Measurements from ENCODE around the gene PRKCA.

PRKCA gene

GRCh38 chr17:66302761-66303626 lies 581 bp downstream of the PRKCA start:
- Mint-ChIP-seq H3K36me3 (ENCODE audit: low read depth) (peaks cover 25% of the 10 kb centered on the region), H3K27ac (peak overlapping the region; percentile 89), H3K4me1 (ENCODE audit: low read depth) (peaks cover 44% of the 10 kb centered on the region), H3K9me3 (no peaks in the 10 kb centered on the region), H3K4me3 (peak overlapping the region; percentile 97), H3K27me3 (ENCODE audit: low read depth) (peaks cover 19% of the 10 kb centered on the region)

- Mint-ChIP-seq H3K9me3 (no peaks in the 10 kb centered on the region), H3K36me3 (ENCODE audit: low read depth) (peaks cover 38% of the 10 kb centered on the region), H3K27me3 (ENCODE audit: low read depth) (peaks cover 14% of the 10 kb centered on the region), H3K27ac (peak overlapping the region; percentile 89), H3K4me3 (peak overlapping the region; percentile 97), H3K4me1 (ENCODE audit: low read depth) (peaks cover 58% of the 10 kb centered on the region)
Measured at GRCh38 chr17:66304304-66305174, 2.1 kb downstream of the PRKCA start.

GRCh38 chr17:66306446-66306845 lies 4.0 kb downstream of the PRKCA start:
- peak overlapping the region; percentile 93 for H3K27ac Mint-ChIP-seq
- H3K9me3 Mint-ChIP-seq = no peaks in the 10 kb centered on the region
- peaks cover 61% of the 10 kb centered on the region for H3K4me1 Mint-ChIP-seq (ENCODE audit: low read depth)
- H3K27me3 Mint-ChIP-seq (ENCODE audit: low read depth) = peaks cover 3% of the 10 kb centered on the region
- H3K4me3 Mint-ChIP-seq = peak overlapping the region; percentile 91
- H3K36me3 Mint-ChIP-seq (ENCODE audit: low read depth) = peaks cover 49% of the 10 kb centered on the region

GRCh38 chr17:66307257-66307656 lies 4.8 kb downstream of the PRKCA start:
- Mint-ChIP-seq H3K27me3 (ENCODE audit: low read depth) (no peaks in the 10 kb centered on the region), H3K27ac (peak overlapping the region; percentile 93), H3K36me3 (ENCODE audit: low read depth) (peaks cover 50% of the 10 kb centered on the region), H3K4me1 (ENCODE audit: low read depth) (peaks cover 61% of the 10 kb centered on the region), H3K9me3 (no peaks in the 10 kb centered on the region), H3K4me3 (peak overlapping the region; percentile 91)

- no peak overlapping the region for H3K4me3 Mint-ChIP-seq
- no peak overlapping the region for H3K27ac Mint-ChIP-seq
- peaks cover 77% of the 10 kb centered on the region for H3K4me1 Mint-ChIP-seq (ENCODE audit: low read depth)
- H3K27me3 Mint-ChIP-seq (ENCODE audit: low read depth) = no peaks in the 10 kb centered on the region
- H3K9me3 Mint-ChIP-seq = no peaks in the 10 kb centered on the region
- peaks cover 54% of the 10 kb centered on the region for H3K36me3 Mint-ChIP-seq (ENCODE audit: low read depth)
Measured at GRCh38 chr17:66308856-66309255, 6.4 kb downstream of the PRKCA start.

GRCh38 chr17:66309793-66310192 lies 7.4 kb downstream of the PRKCA start:
- Mint-ChIP-seq H3K4me1 (ENCODE audit: low read depth) (peaks cover 77% of the 10 kb centered on the region), H3K4me3 (peak overlapping the region; percentile 59), H3K36me3 (ENCODE audit: low read depth) (peaks cover 54% of the 10 kb centered on the region), H3K27me3 (ENCODE audit: low read depth) (no peaks in the 10 kb centered on the region), H3K27ac (peak overlapping the region; percentile 64), H3K9me3 (no peaks in the 10 kb centered on the region)

GRCh38 chr17:66310528-66311148 lies 8.2 kb downstream of the PRKCA start:
- Mint-ChIP-seq H3K4me3 (peak overlapping the region; percentile 12), H3K36me3 (ENCODE audit: low read depth) (peaks cover 55% of the 10 kb centered on the region), H3K4me1 (ENCODE audit: low read depth) (peaks cover 72% of the 10 kb centered on the region), H3K9me3 (no peaks in the 10 kb centered on the region), H3K27ac (peak overlapping the region; percentile 39), H3K27me3 (ENCODE audit: low read depth) (no peaks in the 10 kb centered on the region)

- Mint-ChIP-seq H3K4me1 (ENCODE audit: low read depth) (peaks cover 68% of the 10 kb centered on the region), H3K27me3 (ENCODE audit: low read depth) (no peaks in the 10 kb centered on the region), H3K27ac (no peak overlapping the region), H3K9me3 (peaks cover under 1% of the 10 kb centered on the region), H3K4me3 (no peak overlapping the region), H3K36me3 (ENCODE audit: low read depth) (peaks cover 54% of the 10 kb centered on the region)
Measured at GRCh38 chr17:66312912-66313311, 10.5 kb downstream of the PRKCA start.

GRCh38 chr17:66313325-66313724 lies 10.9 kb downstream of the PRKCA start:
- Mint-ChIP-seq H3K9me3 (peaks cover 4% of the 10 kb centered on the region), H3K27me3 (ENCODE audit: low read depth) (no peaks in the 10 kb centered on the region), H3K36me3 (ENCODE audit: low read depth) (peaks cover 55% of the 10 kb centered on the region), H3K27ac (peak overlapping the region; percentile 17), H3K4me3 (no peak overlapping the region), H3K4me1 (ENCODE audit: low read depth) (peaks cover 66% of the 10 kb centered on the region)

GRCh38 chr17:66313995-66314659 lies 11.7 kb downstream of the PRKCA start:
- Mint-ChIP-seq H3K4me3 (no peak overlapping the region), H3K9me3 (peaks cover 5% of the 10 kb centered on the region), H3K36me3 (ENCODE audit: low read depth) (peaks cover 48% of the 10 kb centered on the region), H3K27ac (no peak overlapping the region), H3K4me1 (ENCODE audit: low read depth) (peaks cover 59% of the 10 kb centered on the region), H3K27me3 (ENCODE audit: low read depth) (no peaks in the 10 kb centered on the region)

- no peak overlapping the region for H3K4me3 Mint-ChIP-seq
- peaks cover 20% of the 10 kb centered on the region for H3K9me3 Mint-ChIP-seq
- H3K36me3 Mint-ChIP-seq (ENCODE audit: low read depth) = peaks cover 41% of the 10 kb centered on the region
- no peak overlapping the region for H3K27ac Mint-ChIP-seq
- peaks cover 36% of the 10 kb centered on the region for H3K4me1 Mint-ChIP-seq (ENCODE audit: low read depth)
- no peaks in the 10 kb centered on the region for H3K27me3 Mint-ChIP-seq (ENCODE audit: low read depth)
Measured at GRCh38 chr17:66317629-66318028, 15.2 kb downstream of the PRKCA start.

GRCh38 chr17:66319226-66319625 lies 16.8 kb downstream of the PRKCA start:
- Mint-ChIP-seq H3K4me1 (ENCODE audit: low read depth) (peaks cover 23% of the 10 kb centered on the region), H3K36me3 (ENCODE audit: low read depth) (peaks cover 49% of the 10 kb centered on the region), H3K27me3 (ENCODE audit: low read depth) (no peaks in the 10 kb centered on the region), H3K9me3 (peaks cover 24% of the 10 kb centered on the region), H3K27ac (no peak overlapping the region), H3K4me3 (no peak overlapping the region)

- no peak overlapping the region for H3K4me3 Mint-ChIP-seq
- H3K4me1 Mint-ChIP-seq (ENCODE audit: low read depth) = peaks cover 18% of the 10 kb centered on the region
- H3K27me3 Mint-ChIP-seq (ENCODE audit: low read depth) = no peaks in the 10 kb centered on the region
- peaks cover 24% of the 10 kb centered on the region for H3K9me3 Mint-ChIP-seq
- H3K36me3 Mint-ChIP-seq (ENCODE audit: low read depth) = peaks cover 45% of the 10 kb centered on the region
- no peak overlapping the region for H3K27ac Mint-ChIP-seq
Measured at GRCh38 chr17:66322764-66323163, 20.4 kb downstream of the PRKCA start.
